ENCODE data around the gene OR4D2.

DNA sequence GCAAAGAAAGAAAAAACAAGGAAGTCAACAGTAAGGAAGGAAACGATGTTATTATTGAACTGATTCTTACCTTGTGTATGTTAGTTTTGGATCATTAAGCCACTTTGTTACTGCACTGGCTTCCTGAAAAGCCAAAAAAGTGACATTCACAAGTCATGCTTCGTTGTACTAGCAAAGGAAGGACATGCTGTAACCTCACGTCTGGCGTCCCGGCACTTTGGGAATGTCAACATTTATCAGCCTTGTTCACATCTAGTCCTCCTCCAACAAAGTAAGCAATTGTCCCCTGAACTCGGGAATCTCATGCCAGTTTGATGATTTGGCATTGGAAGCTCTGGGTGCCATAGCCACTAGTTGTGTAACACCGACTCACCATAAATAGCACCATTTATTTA, 53.0 kb downstream of the OR4D2 start:
- no peak for TF ChIP-seq MIER2 (CRISPR knock-in tag; IDR thresholded peaks at IDR 0.05)
- TF ChIP-seq, protein P1, sequence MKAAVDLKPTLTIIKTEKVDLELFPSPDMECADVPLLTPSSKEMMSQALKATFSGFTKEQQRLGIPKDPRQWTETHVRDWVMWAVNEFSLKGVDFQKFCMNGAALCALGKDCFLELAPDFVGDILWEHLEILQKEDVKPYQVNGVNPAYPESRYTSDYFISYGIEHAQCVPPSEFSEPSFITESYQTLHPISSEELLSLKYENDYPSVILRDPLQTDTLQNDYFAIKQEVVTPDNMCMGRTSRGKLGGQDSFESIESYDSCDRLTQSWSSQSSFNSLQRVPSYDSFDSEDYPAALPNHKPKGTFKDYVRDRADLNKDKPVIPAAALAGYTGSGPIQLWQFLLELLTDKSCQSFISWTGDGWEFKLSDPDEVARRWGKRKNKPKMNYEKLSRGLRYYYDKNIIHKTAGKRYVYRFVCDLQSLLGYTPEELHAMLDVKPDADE (CRISPR knock-in tag; IDR thresholded peaks at IDR 0.05), result no peak
- TF ChIP-seq ZNF350 (CRISPR knock-in tag; IDR thresholded peaks at IDR 0.05; ENCODE audit: borderline replicate concordance, low read depth), result no peak
- TF ChIP-seq POLR2A (IDR thresholded peaks at IDR 0.05; ENCODE audit: insufficient read depth in 1 of 2, low read depth in 2 of 2, low read length in 2 of 2), result no peak

Data from HepG2 (cell line).